ENCODE data around the gene EBF3.

DNA sequence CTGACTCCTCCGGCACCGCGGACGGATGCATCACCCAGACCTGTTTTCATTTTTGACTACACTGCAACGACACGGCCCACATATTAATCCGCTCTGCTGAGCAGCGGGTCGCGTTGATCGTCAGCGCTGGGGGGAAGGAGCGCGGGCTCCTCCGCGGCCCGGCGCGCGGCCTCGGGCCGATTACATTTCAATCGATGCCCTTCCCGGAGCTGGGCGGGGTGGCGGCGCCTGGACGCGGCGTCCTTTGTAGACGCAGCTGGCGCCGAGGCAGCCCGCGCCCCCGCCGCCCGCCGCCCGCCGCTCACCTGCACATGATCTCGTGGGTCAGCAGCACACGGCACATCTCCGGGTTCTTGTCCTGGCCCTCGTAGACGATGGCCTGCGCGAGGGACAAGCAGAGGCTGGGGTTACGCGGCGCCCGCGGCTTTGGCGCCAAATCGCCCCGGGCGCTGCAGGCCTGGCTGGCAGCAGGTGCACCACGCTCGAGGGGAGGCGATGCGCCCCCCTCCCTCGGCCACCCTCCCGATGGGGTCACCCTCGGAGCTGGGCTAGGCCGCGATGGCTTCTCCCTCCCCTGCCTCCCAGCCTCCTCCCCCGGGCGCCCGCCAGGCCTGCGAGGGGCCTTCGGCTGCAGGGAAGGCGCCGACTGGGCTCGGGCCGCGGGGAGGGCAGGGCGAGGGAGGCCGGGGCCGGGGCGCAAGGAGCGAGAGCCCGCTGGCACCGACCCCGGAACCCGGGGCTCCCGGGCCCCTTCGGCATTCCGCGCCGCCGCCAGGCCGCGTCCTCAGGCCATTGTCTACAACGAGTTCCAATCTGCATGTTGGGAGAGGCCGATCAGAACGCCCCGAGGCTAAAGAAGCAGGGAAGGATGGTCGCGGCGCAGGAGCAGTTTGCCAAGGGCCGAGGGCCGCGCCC, 5.2 kb downstream of the EBF3 start:
- TF ChIP-seq, protein P1, sequence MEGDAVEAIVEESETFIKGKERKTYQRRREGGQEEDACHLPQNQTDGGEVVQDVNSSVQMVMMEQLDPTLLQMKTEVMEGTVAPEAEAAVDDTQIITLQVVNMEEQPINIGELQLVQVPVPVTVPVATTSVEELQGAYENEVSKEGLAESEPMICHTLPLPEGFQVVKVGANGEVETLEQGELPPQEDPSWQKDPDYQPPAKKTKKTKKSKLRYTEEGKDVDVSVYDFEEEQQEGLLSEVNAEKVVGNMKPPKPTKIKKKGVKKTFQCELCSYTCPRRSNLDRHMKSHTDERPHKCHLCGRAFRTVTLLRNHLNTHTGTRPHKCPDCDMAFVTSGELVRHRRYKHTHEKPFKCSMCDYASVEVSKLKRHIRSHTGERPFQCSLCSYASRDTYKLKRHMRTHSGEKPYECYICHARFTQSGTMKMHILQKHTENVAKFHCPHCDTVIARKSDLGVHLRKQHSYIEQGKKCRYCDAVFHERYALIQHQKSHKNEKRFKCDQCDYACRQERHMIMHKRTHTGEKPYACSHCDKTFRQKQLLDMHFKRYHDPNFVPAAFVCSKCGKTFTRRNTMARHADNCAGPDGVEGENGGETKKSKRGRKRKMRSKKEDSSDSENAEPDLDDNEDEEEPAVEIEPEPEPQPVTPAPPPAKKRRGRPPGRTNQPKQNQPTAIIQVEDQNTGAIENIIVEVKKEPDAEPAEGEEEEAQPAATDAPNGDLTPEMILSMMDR (conservative IDR thresholded peaks at IDR 0.05; ENCODE audit: low read depth, low read length), result no peak
- TF ChIP-seq EZH2 (IDR thresholded peaks at IDR 0.05; ENCODE audit: borderline replicate concordance, low read depth, low read length, poor library complexity, severe bottlenecking), result no peak

All from A673 (cell line).